ENCODE results near the gene TPSD1.

GRCh38 chr16:1212616-1213194, 43.2 kb upstream of the TPSD1 start:
- TF ChIP-seq CTCF (IDR thresholded peaks at IDR 0.05) (no peak), EP300 (IDR thresholded peaks at IDR 0.05) (no peak), POLR2A (IDR thresholded peaks at IDR 0.05) (no peak), POLR2AphosphoS5 (IDR thresholded peaks at IDR 0.05) (no peak)

Data from stomach (tissue), 4 donors.